Left cardiac atrium (tissue), 4 donors: ENCODE measurements around the gene ACBD7. TPM values are rescaled to one million over a fixed set of nuclear protein-coding genes. Genes with fewer than 3 reads are reported as not detected.

Experiments used
- ATAC-seq, 2 donors: fragments of 200-7000 bp; cut with Tn5 transposase; one replicate each; pipeline ENCODE4 v1.9.1; 2020; ENCODE audit warnings: mild to moderate bottlenecking in 2 of 2, moderate library complexity in 2 of 2
- DNase-seq: peaks from one replicate; pipeline ENCODE4 v3.0.0-alpha.2; 2020
- intact Hi-C, 2 donors: fragments of 100-400 bp; cut with DNase I; formaldehyde crosslinking; loops; one replicate each; pipeline versions ENCODE4 v1.14.1 to v1.15.1; 2022 to 2023
- long read RNA-seq: library from polyadenylated mRNA; unstranded; transcript quantifications from one replicate; pipeline ENCODE4 v2.0.0, GENCODE V29; 2021
- total RNA-seq, 2 donors: library from RNA; stranded (reverse); fragmentation: NEBNext Ultra II Directional; extraction: Animal tissue kit (Norgen Biotek cat#: 25700); gene quantifications; one replicate each; pipeline ENCODE4 v1.2.1, GENCODE V29; 2021
- donor health status: DM: no; HTN: yes; CAD: no.
- donor health status: DM: no; HTN: yes; CAD: no; lungs with severe emphysema.
- donor health status: DM: yes; HTN: yes; CAD: no.
- donor health status: Dilated cardiomyopathy.

ACBD7 gene
- under 1 TPM in 1 of 2 donors, not detected in 1; 0.21 TPM for total RNA-seq
- long read RNA-seq: 0 reads

DNA sequence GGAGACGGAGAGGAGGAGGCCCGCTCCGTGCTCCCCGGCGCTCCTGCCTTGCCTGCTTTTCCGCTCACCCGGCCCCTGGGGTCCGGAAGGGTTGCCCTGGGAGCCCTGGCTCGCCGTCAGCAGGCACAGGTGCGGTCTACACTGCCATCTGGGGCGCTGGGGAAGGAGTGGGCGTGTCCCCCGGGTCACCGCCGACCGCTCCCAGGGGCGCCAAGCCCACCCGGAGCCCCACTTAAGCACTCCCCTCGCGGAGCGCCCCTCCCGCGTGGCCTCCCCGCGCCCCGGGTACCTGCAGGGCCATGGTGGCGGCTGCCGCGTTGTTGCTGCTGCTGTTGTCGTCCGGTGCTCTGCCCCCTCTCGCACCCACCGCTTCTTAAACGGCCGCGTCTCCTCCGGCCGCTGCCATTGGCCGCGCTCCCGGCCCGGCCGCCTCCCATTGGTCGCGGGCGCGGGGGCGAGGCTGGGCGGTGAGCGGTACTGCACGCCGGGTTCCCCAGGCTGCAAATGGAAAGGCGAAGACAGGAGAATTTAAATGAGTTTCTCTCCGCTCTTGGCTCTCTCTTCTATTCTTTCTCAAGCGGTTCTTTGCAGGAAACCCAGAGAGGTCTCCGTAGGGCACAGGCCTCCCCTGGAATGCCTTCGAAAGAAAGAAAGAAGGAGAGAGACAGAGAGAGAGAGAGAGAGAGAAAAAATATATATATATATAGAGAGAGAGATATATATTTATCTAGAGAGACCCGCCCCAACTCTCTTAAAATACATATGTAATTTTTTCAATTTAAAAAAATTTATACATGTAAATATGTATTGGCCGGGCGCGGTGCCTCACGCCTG is at the start of gene ACBD7:
Gene ACBD7 (minus strand): TSS at position 349 of the 834 bp plus-strand sequence. CDS start 48 bp downstream, at position 301.
- intact Hi-C loops: no loop called here
- peak; percentile 97 for ATAC-seq
- DNase-seq: peak; percentile 82

DNA sequence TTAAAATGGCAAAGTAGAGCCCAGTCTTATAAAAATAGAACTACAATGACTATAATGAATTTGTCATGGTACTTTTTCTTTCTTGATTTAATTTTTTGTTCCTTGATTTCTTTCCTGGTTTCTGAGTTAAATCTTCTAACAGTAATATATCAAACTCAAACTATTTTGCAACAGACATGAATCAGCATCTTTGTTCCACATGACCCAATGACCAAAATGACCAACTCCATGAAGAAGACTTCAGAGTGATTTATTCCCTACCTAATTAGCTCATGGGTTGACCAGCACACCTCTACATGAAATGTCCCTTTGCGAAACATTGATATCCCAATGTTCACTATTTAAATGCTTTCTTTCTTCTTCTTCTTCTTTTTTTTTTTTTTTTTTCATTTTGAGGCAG is 49.1 kb upstream of the ACBD7 start:
- intact Hi-C loops: no loop called here
- ATAC-seq: no peak
- DNase-seq: no peak

DNA sequence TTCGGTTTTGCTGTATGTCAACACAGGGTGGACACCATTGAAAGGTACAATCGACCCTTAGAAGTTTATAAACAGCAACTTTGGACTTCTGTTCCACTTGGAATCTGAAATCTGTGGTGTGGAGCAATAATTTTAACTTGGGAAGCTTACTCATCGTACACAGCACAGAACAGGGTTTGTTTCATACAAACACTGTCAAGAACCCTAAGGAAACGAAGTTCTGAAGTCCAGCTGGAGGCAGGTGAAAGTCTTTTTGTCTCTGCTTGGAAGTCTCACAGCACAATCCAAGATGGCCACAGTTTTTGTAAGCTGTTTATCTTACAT is 48.4 kb upstream of the ACBD7 start:
- DNase-seq (no peak), ATAC-seq (no peak)
- intact Hi-C loops: no loop called here

DNA sequence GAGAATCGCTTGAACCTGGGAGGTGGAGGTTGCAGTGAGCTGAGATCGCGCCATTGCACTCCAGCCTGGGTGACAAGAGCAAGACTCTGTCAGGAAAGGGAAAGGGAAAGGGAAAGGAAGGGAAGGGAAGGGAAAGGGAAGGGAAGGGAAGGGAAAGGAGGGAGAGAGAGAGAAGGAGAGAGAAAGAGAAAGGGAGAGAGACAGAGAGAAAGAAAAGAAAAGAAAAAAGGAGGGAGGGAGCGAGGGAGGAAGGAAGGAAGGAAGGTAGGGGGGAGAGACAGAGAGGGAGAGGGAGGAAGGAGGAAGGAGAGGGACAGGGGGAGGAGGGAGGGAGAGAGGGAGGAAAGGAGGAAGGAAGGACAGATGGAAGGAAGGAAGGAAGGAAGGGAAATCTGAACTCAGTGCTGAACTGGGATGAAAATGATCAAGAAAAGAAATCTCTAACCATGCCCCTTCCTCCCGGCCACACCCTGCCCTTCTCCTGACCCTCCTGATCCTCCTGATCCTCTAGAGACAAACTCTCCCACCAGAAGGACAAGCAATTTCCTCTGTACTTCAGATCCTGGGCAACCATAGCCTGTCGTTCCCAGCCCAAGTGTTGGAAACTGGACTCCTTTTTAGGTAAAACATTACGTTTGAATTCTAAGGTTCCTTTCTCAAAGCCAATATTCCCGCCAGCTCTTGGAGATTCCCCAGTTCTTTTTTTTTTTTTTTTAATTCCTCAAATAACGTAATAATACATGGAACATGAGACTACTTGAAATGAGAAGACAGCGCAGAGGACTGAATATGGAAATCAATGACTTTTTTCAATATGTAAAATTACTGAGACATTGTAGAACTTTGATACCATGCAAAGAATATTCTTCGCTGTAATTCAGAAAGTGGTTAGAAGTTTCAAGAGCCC is 47.8 kb upstream of the ACBD7 start:
- no peak for DNase-seq
- no peak for ATAC-seq
- intact Hi-C loops: no loop called here

DNA sequence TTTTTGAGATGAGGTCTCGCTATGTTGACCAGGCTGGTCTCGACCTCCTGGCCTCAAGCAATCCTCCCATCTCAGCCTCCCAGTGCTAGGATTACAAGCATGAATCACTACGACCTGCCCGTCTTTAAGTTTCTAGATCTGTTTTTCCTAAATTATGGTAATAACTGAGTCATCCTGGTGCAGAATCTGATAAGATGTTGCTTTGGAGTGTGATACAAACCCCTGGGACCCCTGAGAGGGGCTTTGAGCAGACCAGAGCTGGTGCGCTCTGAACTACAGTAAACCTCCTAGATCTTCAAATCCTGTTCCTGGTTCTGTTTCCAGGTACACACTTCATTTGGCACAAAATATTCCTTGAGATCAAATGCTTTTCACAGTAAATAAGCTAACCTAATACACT is 42.8 kb upstream of the ACBD7 start:
- intact Hi-C loops: no loop called here
- DNase-seq (no peak), ATAC-seq (no peak)

DNA sequence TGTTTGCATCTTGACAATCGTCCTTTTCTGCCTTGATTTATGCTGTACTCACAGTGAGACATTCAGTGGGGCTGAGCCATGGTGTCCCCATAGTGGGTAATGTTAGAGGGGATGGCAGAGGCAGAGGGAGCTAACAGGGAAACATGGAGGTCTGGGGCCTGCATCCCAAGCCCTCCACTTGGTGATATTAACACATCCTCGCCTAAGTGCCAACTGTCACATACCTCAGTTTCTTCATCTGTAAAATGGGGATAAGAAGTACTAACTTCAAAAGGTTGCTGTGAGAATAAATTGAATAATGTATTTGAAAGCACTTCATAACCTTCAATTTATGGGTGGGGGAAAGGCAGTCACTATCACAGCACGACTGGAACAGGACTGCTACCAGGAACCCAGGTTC is 36.3 kb upstream of the ACBD7 start:
- DNase-seq (no peak), ATAC-seq (no peak)
- intact Hi-C loops: no loop called here

DNA sequence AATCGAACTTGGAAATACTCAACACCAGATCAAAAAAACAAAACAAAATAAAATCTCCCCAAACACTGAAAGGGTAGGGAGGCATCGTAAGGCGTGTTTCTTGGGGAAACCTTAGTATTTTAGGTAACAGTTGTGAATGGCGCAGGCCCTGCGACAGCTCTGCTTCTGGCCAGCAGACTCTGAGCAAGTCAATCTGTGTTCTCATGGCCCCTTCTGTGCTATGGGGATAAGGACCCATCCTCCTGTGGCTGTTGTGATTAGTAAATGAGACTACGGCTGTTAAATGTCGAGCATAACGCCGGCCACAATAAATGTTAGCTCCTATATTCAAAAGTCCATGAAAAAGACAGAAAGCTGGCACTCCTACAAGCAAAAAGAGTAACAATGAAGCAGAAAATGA is 35.6 kb upstream of the ACBD7 start:
- ATAC-seq (no peak), DNase-seq (no peak)
- intact Hi-C loops: no loop called here

DNA sequence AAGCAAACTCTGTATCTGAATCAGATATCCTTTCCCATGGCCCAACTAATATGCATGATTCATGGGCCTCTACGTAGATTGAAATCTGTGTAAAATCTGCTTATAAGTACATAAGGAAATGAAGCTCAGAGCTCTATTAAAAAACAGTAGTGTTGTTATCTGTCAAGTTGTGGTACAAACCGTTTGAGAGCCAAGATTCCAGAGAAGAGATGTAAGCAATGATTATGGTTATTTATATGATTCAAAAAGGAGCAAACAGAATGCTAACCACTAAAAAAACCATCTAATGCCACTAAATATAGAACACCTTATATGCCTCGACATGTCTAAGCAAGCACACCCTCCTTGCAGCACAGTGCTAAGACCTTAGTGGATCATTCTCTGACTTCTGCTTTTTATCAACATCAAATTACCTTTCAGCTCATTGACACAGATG is 35.2 kb upstream of the ACBD7 start:
- ATAC-seq: no peak
- intact Hi-C loops: no loop called here
- no peak for DNase-seq

DNA sequence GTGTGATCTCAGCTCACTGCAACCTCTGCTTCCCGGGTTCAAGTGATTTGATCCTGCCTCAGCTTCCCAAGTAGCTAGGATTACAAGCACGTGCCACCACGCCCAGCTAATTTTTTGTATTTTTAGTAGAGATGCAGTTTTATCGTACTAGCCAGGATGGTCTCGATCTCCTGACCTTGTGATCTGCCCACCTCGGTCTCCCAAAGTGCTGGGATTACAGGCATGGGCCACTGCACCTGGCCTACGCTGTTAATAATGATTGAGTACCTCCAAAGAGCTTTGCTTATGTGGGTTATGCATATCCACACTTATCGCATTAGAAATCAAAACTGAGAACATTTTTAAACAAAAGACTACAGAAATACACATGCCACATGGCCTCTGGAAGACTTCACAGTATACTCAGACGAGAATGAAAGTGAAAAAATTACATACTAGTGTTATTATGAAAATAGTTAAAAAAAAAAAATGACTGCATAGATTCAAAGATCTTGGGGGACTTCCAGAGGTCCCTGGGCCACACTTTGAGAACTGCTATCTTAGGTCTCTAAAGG is 34.0 kb upstream of the ACBD7 start:
- no peak for ATAC-seq
- DNase-seq: no peak
- intact Hi-C loops: no loop called here

DNA sequence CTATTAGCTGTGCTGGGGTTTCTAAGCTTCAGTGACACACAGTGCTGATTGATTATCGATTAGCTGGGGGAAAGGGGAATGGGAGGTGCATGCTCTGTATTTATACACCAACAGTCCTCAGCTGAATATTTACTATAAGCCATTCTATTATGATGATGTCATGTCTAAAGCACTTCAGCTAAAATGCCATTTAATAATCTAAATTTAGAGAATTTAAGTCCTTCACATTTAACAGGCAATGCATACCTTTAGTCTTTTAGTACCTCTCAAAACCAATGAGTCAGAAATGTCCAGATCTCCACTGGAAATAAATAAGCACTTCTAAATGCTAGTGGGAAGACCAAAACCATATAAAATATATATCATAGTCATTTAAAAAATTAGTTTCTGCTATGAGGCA is 33.1 kb upstream of the ACBD7 start:
- ATAC-seq (no peak), DNase-seq (no peak)
- intact Hi-C loops: no loop called here

DNA sequence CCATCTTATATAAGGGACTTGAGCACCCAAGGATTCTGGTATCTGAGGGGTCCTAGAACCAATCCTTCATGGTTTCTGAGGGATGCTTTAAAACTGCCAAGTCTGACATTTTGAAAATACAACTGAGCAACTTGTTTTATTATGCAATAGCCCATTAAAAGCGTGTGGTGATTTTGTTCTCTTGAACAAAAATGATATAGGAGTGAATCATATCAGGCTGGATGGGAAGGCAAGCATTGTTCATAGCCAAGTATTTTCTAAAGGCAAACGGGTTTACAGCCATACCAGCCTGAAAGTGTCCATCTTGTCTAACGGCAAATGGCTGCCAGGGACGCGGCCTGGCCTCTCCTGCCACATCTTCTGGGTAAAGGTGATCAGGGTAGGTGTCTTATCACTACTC is 31.9 kb upstream of the ACBD7 start:
- ATAC-seq: no peak
- intact Hi-C loops: no loop called here
- DNase-seq: no peak

DNA sequence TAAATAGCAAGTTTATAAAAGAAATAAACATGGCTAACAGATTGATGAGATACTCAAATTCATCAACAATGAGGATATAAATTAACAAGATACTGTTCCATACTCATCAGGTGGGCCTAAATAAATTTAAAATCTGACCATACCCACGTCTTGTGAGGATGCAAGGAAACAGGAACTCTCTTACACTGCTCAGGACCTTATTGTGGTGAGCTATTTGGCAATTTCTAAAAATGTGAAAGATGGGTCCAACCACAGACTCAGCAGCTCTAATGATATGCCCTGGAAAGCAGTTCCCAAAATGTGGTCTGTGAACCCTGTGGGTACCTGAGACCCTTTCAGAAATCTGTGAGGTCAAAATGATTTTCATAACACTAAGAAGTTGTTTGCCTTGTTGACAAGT is 30.0 kb upstream of the ACBD7 start:
- intact Hi-C loops: no loop called here
- DNase-seq: no peak
- no peak for ATAC-seq

DNA sequence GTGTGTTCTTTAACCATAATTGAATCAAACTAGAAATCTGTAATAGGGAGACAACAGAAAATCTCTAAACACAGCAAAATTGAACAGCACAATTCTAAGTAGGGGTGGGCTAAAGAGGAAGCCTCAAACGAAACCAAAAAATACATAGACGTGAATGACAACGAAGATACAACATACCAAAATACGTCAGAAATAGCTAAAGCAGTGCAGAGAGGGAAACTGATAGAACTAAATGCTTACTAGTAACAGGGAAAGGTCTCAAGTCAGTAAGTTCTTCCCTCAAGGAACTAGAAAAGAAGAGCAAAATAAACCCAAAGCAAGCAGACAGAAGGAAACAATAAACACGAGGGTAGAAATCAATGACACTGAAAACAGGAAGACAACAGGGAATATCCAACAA is 27.6 kb upstream of the ACBD7 start:
- intact Hi-C loops: no loop called here
- ATAC-seq: no peak
- DNase-seq: no peak

DNA sequence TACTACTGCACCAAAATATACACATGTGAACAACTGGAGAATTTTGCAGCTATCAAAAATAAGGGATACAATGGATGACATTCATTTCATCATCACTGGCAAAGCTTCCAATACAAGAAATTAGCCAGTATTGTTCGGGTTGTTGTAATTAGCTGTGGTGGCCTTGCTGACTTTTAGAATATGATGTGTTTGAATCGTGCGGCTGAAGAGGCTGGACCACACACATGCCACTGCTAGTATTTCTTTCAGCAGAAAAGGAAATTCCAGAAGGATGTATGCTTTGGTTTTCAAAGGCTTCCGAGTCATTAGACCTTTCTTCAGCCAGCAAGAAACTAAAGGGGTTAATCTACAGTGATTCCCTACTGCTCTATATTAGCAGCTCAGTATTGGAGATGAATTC is 25.2 kb upstream of the ACBD7 start:
- DNase-seq (no peak), ATAC-seq (no peak)
- intact Hi-C loops: no loop called here

DNA sequence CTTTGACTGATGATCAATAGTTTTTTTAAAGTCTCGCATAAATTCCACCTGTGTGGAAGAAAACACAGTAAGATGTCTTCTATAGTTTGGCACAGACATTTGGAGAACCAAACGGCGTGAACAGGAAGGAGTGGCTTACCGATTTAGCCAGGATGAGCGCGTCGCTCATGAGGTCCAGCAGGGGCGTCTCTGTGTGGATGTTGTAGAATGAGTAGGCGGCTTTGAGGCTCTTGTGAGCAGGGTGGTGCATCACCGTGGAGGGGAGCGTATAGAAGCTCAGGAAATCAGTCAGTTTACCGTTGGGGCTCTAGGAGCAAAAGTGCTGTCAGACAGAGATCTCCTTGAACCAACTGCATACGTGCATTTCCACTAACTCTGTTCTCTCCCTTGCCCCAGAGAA is 24.1 kb upstream of the ACBD7 start:
- ATAC-seq (no peak), DNase-seq (no peak)
- intact Hi-C loops: no loop called here

DNA sequence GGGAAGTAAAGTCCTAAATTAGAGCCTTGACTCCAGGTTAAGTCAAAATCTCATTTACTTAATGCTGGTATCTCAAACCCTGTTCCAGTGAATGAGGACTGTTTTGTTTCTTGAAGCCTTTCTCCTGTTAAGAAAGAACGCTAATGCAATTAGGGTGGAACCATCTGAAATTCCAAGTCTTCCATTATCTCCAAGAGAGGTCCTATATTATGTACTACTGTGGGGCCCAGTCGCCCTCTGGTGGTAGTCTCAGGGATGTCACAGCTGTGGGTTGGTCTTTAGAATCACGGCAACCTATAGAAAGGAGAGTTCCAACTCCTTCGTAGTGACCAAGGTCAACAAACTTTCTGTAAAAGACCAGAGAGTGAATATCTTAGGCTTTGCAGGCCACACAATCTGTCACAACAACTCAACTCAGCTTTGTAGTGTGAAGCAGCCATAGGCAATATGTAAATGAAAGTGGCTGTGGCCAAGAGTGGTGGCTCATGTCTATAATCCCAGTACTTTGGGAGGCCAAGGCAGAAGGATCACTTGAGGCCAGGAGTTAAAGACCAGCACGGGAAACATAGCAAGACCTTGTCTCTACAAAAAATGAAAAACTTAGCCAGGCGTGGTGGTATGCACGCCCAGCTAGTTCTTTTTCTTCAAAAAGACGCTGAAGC is 17.9 kb upstream of the ACBD7 start:
- DNase-seq (peak; percentile 73), ATAC-seq (peak; percentile 84 to 93)
- intact Hi-C loops: loop anchor here in 1 of 2 donors (10.0 kb wide), 1 partner anchor 572 kb away; no protein-coding TSS in a partner anchor

DNA sequence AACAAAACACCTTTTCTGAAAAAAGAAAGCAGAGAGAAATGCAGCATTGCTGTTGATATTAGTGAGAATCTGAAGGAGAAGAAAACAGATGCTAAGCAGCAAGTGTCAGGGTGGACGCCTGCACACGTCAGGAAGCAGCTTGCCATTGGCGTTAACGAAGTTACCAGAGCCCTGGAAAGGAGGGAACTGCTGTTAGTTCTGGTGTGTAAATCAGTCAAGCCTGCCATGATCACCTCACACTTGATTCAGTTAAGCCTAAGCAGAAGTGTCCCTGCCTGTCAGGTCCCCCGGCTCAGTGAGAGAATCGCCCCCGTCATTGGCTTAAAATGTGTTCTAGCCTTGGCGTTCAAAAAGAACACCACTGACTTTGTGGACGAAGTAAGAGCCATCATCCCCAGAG is 14.9 kb upstream of the ACBD7 start:
- DNase-seq (no peak), ATAC-seq (no peak)
- intact Hi-C loops: loop anchor here in 1 of 2 donors (10.0 kb wide), 1 partner anchor 569 kb away; no protein-coding TSS in a partner anchor

DNA sequence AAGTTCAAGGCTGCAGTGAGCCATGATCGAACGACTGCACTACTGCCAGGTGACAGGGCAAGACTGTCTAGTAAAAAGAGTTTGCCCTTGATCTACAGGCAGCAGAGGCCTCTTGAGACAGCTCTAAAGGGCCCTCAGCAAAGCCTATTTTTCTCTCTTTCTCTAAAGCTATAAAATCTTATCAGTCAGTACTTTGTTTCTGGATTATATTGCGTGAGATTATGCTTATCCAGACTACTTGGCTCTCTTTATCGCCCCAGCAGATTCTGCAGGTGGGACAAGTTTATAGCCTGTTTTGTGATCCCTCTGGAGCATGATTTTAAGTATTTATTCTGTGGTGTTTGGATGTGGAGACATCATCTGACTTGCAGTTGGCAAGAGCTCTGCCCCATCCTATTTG is 11.3 kb upstream of the ACBD7 start:
- intact Hi-C loops: loop anchor here (5.0 to 10.0 kb wide), 3 partner anchors 135 to 565 kb away; partner anchors contain the start of gene DCLRE1C (in 1 of the 2)
- DNase-seq (no peak), ATAC-seq (no peak)
